Sigmoid colon (tissue), 7 donors: ENCODE results near the gene TKTL1. TPM values are rescaled to one million over a fixed set of nuclear protein-coding genes. Genes with fewer than 3 reads are reported as not detected.

Experiments
- DNase-seq: peaks from one replicate; pipeline ENCODE4 v3.0.0-alpha.2; 2019
- H3K27ac ChIP-seq, 4 donors: fragments of 200-600 bp; sonication (generic); one replicate each; pipeline ENCODE4 v1.5.1; 2016 to 2019; ENCODE audit warnings: mild to moderate bottlenecking in 1 of 4
- H3K27me3 ChIP-seq, 3 donors: fragments of 200-600 bp; sonication (generic); one replicate each; pipeline ENCODE4 v1.5.1; 2019; ENCODE audit warnings: mild to moderate bottlenecking in 1 of 3
- H3K36me3 ChIP-seq, 4 donors: fragments of 200-600 bp; sonication (generic); one replicate each; pipeline ENCODE4 v1.5.1; 2016 to 2019
- H3K4me1 ChIP-seq, 4 donors: fragments of 200-600 bp; sonication (generic); one replicate each; pipeline ENCODE4 v1.5.1; 2017 to 2019
- H3K4me3 ChIP-seq, 4 donors: fragments of 200-600 bp; sonication (generic); one replicate each; pipeline ENCODE4 v1.5.1; 2017 to 2019; ENCODE audit warnings: mild to moderate bottlenecking in 2 of 4, moderate library complexity in 1 of 4
- H3K9me3 ChIP-seq, 4 donors: fragments of 200-600 bp in 3 of 4; sonication (generic) in 3 of 4; one replicate each; pipeline versions ENCODE4 v1.5.1 to v1.6.1; 2013 to 2019
- CTCF ChIP-seq, 4 experiments: fragments of 450-650 bp in 3 of 4; fragments of 200-600 bp in 1 of 4; IDR thresholded peaks; one replicate each; pipeline ENCODE4 v1.5.1; 2016 to 2019; ENCODE audit warnings: antibody characterized with exemption in 4 of 4, mild to moderate bottlenecking in 3 of 4, moderate library complexity in 2 of 4
- EP300 ChIP-seq, 4 donors: sonication (generic); formaldehyde crosslinking; IDR thresholded peaks; one replicate each; pipeline ENCODE4 v1.6.1; 2017; ENCODE audit warnings: antibody characterized with exemption in 4 of 4
- POLR2A ChIP-seq, 2 donors: fragments of 450-650 bp; IDR thresholded peaks; one replicate each; pipeline ENCODE4 v1.6.1; 2016; ENCODE audit warnings: antibody characterized with exemption in 2 of 2, mild to moderate bottlenecking in 2 of 2, moderate library complexity in 2 of 2
- POLR2AphosphoS5 ChIP-seq, 4 donors: sonication (generic); formaldehyde crosslinking; IDR thresholded peaks; one replicate each; pipeline ENCODE4 v1.6.1; 2017; ENCODE audit warnings: antibody characterized with exemption in 4 of 4
- WGBS, 2 donors: extraction: QIAGEN DNeasy Blood & Tissue Kit; methylation state at CpG; one replicate each; pipeline ENCODE4 v1.1.7; 2013; 5-methylcytosine and 5-hydroxymethylcytosine counted together
- intact Hi-C: fragments of 100-400 bp; cut with DNase I; formaldehyde crosslinking; loops from one replicate; pipeline ENCODE4 v1.15.1; 2023
- polyA plus RNA-seq, 3 donors: library from polyadenylated mRNA; stranded (reverse); fragments of 200-250 nt; gene quantifications; one replicate each; pipeline ENCODE4 v1.2.3, GENCODE V29; 2013
- total RNA-seq, 4 donors: library from RNA; depleted of rRNA; stranded (reverse); fragments of >200 nt; gene quantifications; one replicate each; pipeline ENCODE4 v1.1.0, GENCODE V29; 2016
- donor health status: healthy with polysubstance abuse.
- donor health status: Bipolar disorder and iron deficiency.
- donor health status: healthy.

TKTL1 gene
- total and polyA plus RNA-seq, 7 donors, result under 0.01 to 0.31 TPM; not detected in 5

GRCh38 chrX:154359362-154360154 is 64.0 kb downstream of the TKTL1 start:
- intact Hi-C loops, result no loop called here
- WGBS, 2 donors, result 93 to 95% methylated on average over 41 of the region's 41 CpGs
- no peaks in the 10 kb centered on the region for H3K9me3 ChIP-seq
- H3K27me3 ChIP-seq, result no peaks in the 10 kb centered on the region
- TF ChIP-seq POLR2AphosphoS5 (IDR thresholded peaks at IDR 0.05), result peak in 3 of 4 donors; percentile 4 to 68 (median 62)
- TF ChIP-seq EP300 (IDR thresholded peaks at IDR 0.05), result no peak
- peak overlapping the region; percentile 67 to 99 (median 98) for H3K27ac ChIP-seq
- H3K4me3 ChIP-seq, result no peak overlapping the region
- peaks cover 0 to 59% (median 23%) of the 10 kb centered on the region in 4 donors for H3K4me1 ChIP-seq
- no peak for DNase-seq
- peaks cover 55 to 92% (median 81%) of the 10 kb centered on the region in 4 donors for H3K36me3 ChIP-seq

GRCh38 chrX:154360155-154360713 is 64.6 kb downstream of the TKTL1 start:
- WGBS, 2 donors, result 85 to 88% methylated on average over 34 of the region's 34 CpGs
- TF ChIP-seq EP300 (IDR thresholded peaks at IDR 0.05) (no peak), POLR2AphosphoS5 (IDR thresholded peaks at IDR 0.05) (peak in 3 of 4 donors; percentile 3 to 48 (median 5))
- no peaks in the 10 kb centered on the region for H3K27me3 ChIP-seq
- H3K36me3 ChIP-seq, result peaks cover 54 to 92% (median 78%) of the 10 kb centered on the region in 4 donors
- DNase-seq, result no peak
- peak overlapping the region; percentile 67 to 99 (median 98) for H3K27ac ChIP-seq
- H3K9me3 ChIP-seq, result no peaks in the 10 kb centered on the region
- H3K4me1 ChIP-seq, result peaks cover 0 to 64% (median 26%) of the 10 kb centered on the region in 4 donors
- intact Hi-C loops, result no loop called here
- no peak overlapping the region for H3K4me3 ChIP-seq

GRCh38 chrX:154362085-154362742 is 66.6 kb downstream of the TKTL1 start:
- TF ChIP-seq POLR2AphosphoS5 (IDR thresholded peaks at IDR 0.05) (peak in 3 of 4 donors; percentile 34 to 76 (median 74)), POLR2A (IDR thresholded peaks at IDR 0.05) (no peak)
- DNase-seq, result no peak
- WGBS, 2 donors, result 93% methylated on average over 30 of the region's 30 CpGs
- peaks cover 0 to 78% (median 41%) of the 10 kb centered on the region in 4 donors for H3K4me1 ChIP-seq
- H3K9me3 ChIP-seq, result no peaks in the 10 kb centered on the region
- peak overlapping the region; percentile 67 to 99 (median 98) for H3K27ac ChIP-seq
- intact Hi-C loops, result no loop called here
- peaks cover 58 to 94% (median 87%) of the 10 kb centered on the region in 4 donors for H3K36me3 ChIP-seq
- H3K27me3 ChIP-seq, result no peaks in the 10 kb centered on the region
- H3K4me3 ChIP-seq, result no peak overlapping the region

- Histone ChIP-seq H3K27me3 (no peaks in the 10 kb centered on the region), H3K9me3 (no peaks in the 10 kb centered on the region), H3K36me3 (peaks cover 51 to 94% (median 82%) of the 10 kb centered on the region in 4 donors), H3K4me3 (no peak overlapping the region), H3K27ac (peak overlapping the region; percentile 98 to 99 (median 98)), H3K4me1 (peaks cover 0 to 86% (median 52%) of the 10 kb centered on the region in 4 donors)
- 84 to 88% methylated on average over 20 of the region's 20 CpGs for WGBS, 2 donors
- intact Hi-C loops, result no loop called here
- DNase-seq, result no peak
- no peak for TF ChIP-seq EP300 (IDR thresholded peaks at IDR 0.05)
- TF ChIP-seq POLR2AphosphoS5 (IDR thresholded peaks at IDR 0.05), result peak; percentile 9 to 66 (median 38)
Measured at GRCh38 chrX:154363706-154364439, 68.3 kb downstream of the TKTL1 start.

GRCh38 chrX:154365052-154365600 is 69.5 kb downstream of the TKTL1 start:
- DNase-seq, result no peak

More at GRCh38 chrX:154365052-154365600, 69.5 kb downstream of the TKTL1 start:
- Histone ChIP-seq H3K4me3 (peak overlapping the region in 2 of 4 donors; percentile 17 to 80), H3K36me3 (peaks cover 43 to 89% (median 71%) of the 10 kb centered on the region in 4 donors), H3K27me3 (no peaks in the 10 kb centered on the region), H3K4me1 (peaks cover 0 to 76% (median 49%) of the 10 kb centered on the region in 4 donors), H3K27ac (peak overlapping the region; percentile 98 to 99 (median 98)), H3K9me3 (no peaks in the 10 kb centered on the region)
- no peak for TF ChIP-seq CTCF (IDR thresholded peaks at IDR 0.05)
- peak in 3 of 4 donors; percentile 5 to 67 (median 58) for TF ChIP-seq POLR2AphosphoS5 (IDR thresholded peaks at IDR 0.05)
- WGBS, 2 donors, result 77 to 83% methylated on average over 20 of the region's 20 CpGs
- intact Hi-C loops, result no loop called here
